Adrenal gland (tissue), 5 donors: Measurements from ENCODE around the gene XPA.

ENCODE experiments used
- CTCF ChIP-seq, 6 experiments: fragments of 450-650 bp in 4 of 6; fragments of 200-600 bp in 2 of 6; sonication (generic) in 1 of 6; IDR thresholded peaks; 1 replicate in 5 of 6; 2 replicates in 1 of 6; pipeline versions ENCODE4 v1.5.1 to v1.8.0; 2016 to 2021; ENCODE audit warnings: antibody characterized with exemption in 6 of 6, mild to moderate bottlenecking in 2 of 6, moderate library complexity in 1 of 6
- POLR2A ChIP-seq, 2 donors: fragments of 450-650 bp; IDR thresholded peaks; one replicate each; pipeline ENCODE4 v1.6.1; 2017; ENCODE audit warnings: antibody characterized with exemption in 2 of 2, mild to moderate bottlenecking in 2 of 2, moderate library complexity in 1 of 2
- donor health status: DM: no; HTN: no; CAD: no.

- peak; percentile 69 to 86 (median 79) for TF ChIP-seq CTCF (IDR thresholded peaks at IDR 0.05)
- TF ChIP-seq POLR2A (IDR thresholded peaks at IDR 0.05): no peak
Observed at GRCh38 chr9:97710356-97711222, 13.4 kb upstream of the XPA start.
